Measurements from ENCODE around the gene TMUB1. TPM values are rescaled to one million over a fixed set of nuclear protein-coding genes. Genes with fewer than 3 reads are reported as not detected.

TMUB1 gene
- total and polyA plus RNA-seq, 4 donors, result 32.8 to 104 (median 46.6) TPM

DNA sequence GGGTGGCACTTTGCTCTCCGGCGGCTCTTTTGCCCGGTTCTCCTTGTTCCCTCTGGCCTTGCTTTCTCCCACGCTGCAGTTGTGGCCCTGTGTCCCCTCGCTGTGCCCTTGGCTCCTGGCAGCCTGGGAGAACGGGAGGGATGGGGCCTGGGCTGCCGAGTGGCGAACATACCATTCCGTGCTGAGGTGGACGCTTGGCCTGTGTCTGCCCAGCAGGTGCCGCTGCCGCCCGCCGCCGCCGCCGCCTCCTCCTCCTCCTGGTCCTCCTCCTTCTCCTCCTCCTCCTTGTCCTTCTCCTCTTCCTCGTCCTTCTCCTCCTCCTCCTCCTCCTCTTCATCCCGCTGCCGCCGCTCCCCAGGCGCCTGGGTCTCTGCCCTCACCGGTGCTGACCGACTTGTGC lies 39.0 kb upstream of the TMUB1 start:
- TF ChIP-seq, protein P1, sequence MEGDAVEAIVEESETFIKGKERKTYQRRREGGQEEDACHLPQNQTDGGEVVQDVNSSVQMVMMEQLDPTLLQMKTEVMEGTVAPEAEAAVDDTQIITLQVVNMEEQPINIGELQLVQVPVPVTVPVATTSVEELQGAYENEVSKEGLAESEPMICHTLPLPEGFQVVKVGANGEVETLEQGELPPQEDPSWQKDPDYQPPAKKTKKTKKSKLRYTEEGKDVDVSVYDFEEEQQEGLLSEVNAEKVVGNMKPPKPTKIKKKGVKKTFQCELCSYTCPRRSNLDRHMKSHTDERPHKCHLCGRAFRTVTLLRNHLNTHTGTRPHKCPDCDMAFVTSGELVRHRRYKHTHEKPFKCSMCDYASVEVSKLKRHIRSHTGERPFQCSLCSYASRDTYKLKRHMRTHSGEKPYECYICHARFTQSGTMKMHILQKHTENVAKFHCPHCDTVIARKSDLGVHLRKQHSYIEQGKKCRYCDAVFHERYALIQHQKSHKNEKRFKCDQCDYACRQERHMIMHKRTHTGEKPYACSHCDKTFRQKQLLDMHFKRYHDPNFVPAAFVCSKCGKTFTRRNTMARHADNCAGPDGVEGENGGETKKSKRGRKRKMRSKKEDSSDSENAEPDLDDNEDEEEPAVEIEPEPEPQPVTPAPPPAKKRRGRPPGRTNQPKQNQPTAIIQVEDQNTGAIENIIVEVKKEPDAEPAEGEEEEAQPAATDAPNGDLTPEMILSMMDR (IDR thresholded peaks at IDR 0.05; ENCODE audit: control extremely low read depth, extremely low read depth), result no peak
- Histone ChIP-seq H3K36me3 (ENCODE audit: control insufficient read depth in 4 of 4, insufficient read depth in 4 of 4, low read length in 4 of 4) (peaks cover 0 to 69% (median 15%) of the 10 kb centered on the region in 4 donors), H3K27me3 (ENCODE audit: control insufficient read depth in 3 of 3, insufficient read depth in 3 of 3, low read length in 2 of 3) (no peaks in the 10 kb centered on the region), H3K4me1 (ENCODE audit: control insufficient read depth in 5 of 5, insufficient read depth in 5 of 5, low read length in 5 of 5) (peaks cover 0 to 7% (median 0%) of the 10 kb centered on the region in 5 donors), H3K9me3 (ENCODE audit: control insufficient read depth in 4 of 4, insufficient read depth in 3 of 4, low read length in 3 of 4) (no peaks in the 10 kb centered on the region), H3K27ac (ENCODE audit: low read depth in 1 of 2, low read length in 1 of 2) (no peak overlapping the region), H3K4me3 (no peak overlapping the region), H3K9ac (ENCODE audit: insufficient read depth in 1 of 2, low read length in 2 of 2) (no peak overlapping the region)
- DNase-seq (no peak), ATAC-seq (ENCODE audit: insufficient read depth, low FRiP score) (no peak)
- 90 to 95% methylated on average over 22 to 24 of the region's 24 CpGs for WGBS, 2 donors

DNA sequence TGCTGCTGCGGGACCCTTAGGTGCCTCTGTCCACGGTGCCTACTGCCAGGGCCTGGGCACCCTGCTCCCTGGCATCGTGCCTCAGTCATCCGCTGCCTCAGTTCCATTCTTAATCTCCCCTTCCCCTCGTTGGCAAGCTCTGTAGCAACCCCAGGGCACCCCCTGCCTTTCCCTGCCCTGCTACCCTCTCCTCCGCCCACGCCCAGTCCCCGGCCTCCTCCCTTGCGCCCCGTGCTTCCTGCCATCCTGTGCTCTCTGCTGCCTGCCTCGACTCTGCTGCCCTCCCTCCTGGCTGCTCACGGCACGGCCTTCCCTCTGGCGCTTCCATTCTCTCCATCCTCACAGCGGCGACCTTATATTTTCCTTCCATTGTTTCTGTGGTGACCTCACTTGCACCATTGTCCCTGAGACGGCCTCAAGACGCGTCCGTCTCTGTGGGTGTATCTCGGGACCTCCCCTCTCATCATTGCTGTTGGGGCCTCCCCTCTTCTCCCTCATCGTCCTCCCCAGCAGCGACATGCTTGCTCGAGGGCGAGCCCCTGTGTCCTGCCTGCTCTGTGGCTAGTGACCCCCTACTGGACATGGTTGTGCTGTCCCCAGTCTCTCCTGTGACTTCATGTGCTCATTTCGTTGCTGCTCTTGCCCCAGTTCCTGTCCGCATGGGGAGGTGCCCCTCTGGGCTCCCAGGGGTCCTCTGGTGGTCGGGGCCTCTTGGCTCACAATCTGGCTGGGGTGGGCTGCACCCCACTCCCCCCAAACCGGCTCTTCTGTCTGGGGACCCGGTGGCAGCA lies 38.3 kb upstream of the TMUB1 start:
- Histone ChIP-seq H3K27me3 (ENCODE audit: control insufficient read depth in 3 of 3, insufficient read depth in 3 of 3, low read length in 2 of 3) (no peaks in the 10 kb centered on the region), H3K4me3 (no peak overlapping the region), H3K36me3 (ENCODE audit: control insufficient read depth in 4 of 4, insufficient read depth in 4 of 4, low read length in 4 of 4) (peaks cover 0 to 69% (median 15%) of the 10 kb centered on the region in 4 donors), H3K4me1 (ENCODE audit: control insufficient read depth in 5 of 5, insufficient read depth in 5 of 5, low read length in 5 of 5) (peaks cover 0 to 7% (median 0%) of the 10 kb centered on the region in 5 donors), H3K9me3 (ENCODE audit: control insufficient read depth in 4 of 4, insufficient read depth in 3 of 4, low read length in 3 of 4) (no peaks in the 10 kb centered on the region), H3K9ac (ENCODE audit: insufficient read depth in 1 of 2, low read length in 2 of 2) (no peak overlapping the region), H3K27ac (ENCODE audit: low read depth in 1 of 2, low read length in 1 of 2) (no peak overlapping the region)
- TF ChIP-seq, protein P1 (IDR thresholded peaks at IDR 0.05; ENCODE audit: control extremely low read depth, extremely low read depth), result no peak
- ATAC-seq (ENCODE audit: insufficient read depth, low FRiP score) (no peak), DNase-seq (no peak)
- 85 to 86% methylated on average over 30 of the region's 30 CpGs for WGBS, 2 donors

DNA sequence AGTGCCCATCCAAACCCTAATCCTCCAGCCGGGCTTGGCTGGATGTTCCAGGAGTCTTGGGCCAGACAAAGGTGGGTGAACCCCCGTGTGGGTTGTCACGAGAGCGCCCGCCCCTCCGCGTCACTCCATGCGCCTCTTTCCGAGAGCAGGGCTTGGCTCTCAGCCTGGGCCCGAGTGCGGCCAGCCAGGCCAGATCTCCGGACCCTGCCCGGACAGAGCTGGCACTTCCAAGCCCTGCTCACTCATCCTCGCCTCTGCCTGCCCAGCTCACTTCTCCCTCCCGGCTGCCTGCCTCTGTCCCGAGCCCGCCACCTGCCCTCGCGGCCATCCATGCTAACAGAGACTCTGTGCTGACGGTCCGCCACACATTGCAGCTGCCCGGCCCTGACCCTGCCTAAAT lies 37.6 kb upstream of the TMUB1 start:
- WGBS, 2 donors, result 92 to 94% methylated on average over 22 of the region's 22 CpGs
- H3K4me3 ChIP-seq, result no peak overlapping the region
- H3K36me3 ChIP-seq (ENCODE audit: control insufficient read depth in 4 of 4, insufficient read depth in 4 of 4, low read length in 4 of 4), result peaks cover 0 to 71% (median 15%) of the 10 kb centered on the region in 4 donors
- H3K27me3 ChIP-seq (ENCODE audit: control insufficient read depth in 3 of 3, insufficient read depth in 3 of 3, low read length in 2 of 3), result no peaks in the 10 kb centered on the region
- H3K4me1 ChIP-seq (ENCODE audit: control insufficient read depth in 5 of 5, insufficient read depth in 5 of 5, low read length in 5 of 5), result peaks cover 0 to 8% (median 0%) of the 10 kb centered on the region in 5 donors
- no peak overlapping the region for H3K9ac ChIP-seq (ENCODE audit: insufficient read depth in 1 of 2, low read length in 2 of 2)
- no peak overlapping the region for H3K27ac ChIP-seq (ENCODE audit: low read depth in 1 of 2, low read length in 1 of 2)
- DNase-seq, result no peak
- no peak for ATAC-seq (ENCODE audit: insufficient read depth, low FRiP score)
- TF ChIP-seq, protein P1 (IDR thresholded peaks at IDR 0.05; ENCODE audit: control extremely low read depth, extremely low read depth), result no peak
- no peaks in the 10 kb centered on the region for H3K9me3 ChIP-seq (ENCODE audit: control insufficient read depth in 4 of 4, insufficient read depth in 3 of 4, low read length in 3 of 4)

Measured in lung (tissue), 12 donors.